Measurements from ENCODE around the gene SPTAN1.

Gene SPTAN1

DNA sequence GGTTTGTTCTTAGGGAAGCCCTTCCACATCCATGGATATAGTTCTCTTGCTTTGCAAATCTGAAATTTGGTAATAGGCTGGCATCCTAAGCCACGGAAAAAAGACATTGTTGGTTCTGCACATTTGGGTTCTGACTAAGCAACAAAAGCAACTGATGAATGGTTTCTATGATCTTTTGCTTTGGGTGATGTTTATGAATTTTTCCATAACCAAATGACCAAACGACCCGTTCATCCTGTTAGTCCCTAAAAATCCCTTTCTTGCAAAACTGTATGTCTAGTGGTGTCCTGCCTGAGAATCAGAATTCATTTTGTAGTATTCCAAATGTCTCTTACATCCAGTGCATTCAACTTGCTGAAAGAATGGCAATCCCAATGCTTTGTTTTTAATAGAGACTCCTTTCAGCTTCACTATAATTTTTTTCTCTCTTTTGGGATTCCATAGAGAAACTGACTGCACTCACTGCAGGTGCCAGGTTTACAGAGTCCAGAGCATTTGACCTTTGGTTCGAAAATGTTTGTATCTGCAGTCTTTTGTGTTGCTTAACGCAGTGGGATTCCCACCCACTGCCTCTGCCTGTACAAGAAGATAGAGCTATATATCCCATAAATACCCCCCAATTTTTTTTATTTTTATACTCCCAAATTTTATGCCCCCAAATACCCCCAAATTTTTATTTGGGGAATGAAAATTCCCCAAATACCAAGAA is 4.7 kb downstream of the SPTAN1 start:
- Histone ChIP-seq H3K4me2 (ENCODE audit: insufficient read depth, low read length, poor library complexity, severe bottlenecking) (no peak overlapping the region), H2BK5ac (ENCODE audit: low read length) (no peak overlapping the region), H4K91ac (ENCODE audit: low read depth, low read length, poor library complexity) (no peak overlapping the region), H3K36me3 (replicated peaks in 1 of 2; ENCODE audit: control insufficient read depth in 2 of 2, insufficient read depth in 2 of 2, low read length in 2 of 2) (peaks cover 0 to 5% of the 10 kb centered on the region in 2 donors), H2BK15ac (ENCODE audit: low read length) (no peak overlapping the region), H3K79me1 (ENCODE audit: low read depth, low read length) (peaks cover 3% of the 10 kb centered on the region), H3K9ac (ENCODE audit: low read depth, low read length, poor library complexity) (no peak overlapping the region), H3K23ac (ENCODE audit: low read depth, low read length, poor library complexity) (no peak overlapping the region), H3K9me3 (replicated peaks in 1 of 2; ENCODE audit: control insufficient read depth in 2 of 2, insufficient read depth in 1 of 2, low read depth in 1 of 2, low read length in 2 of 2) (no peaks in the 10 kb centered on the region), H3K4me3 (ENCODE audit: low read length in 2 of 2) (no peak overlapping the region), H3K27ac (replicated peaks; ENCODE audit: low read length) (no peak overlapping the region), H2BK12ac (ENCODE audit: low read length) (no peak overlapping the region), H3K14ac (ENCODE audit: low read length) (no peak overlapping the region), H3K18ac (ENCODE audit: low read length) (no peak overlapping the region), H3K4ac (ENCODE audit: low read length) (no peak overlapping the region), H4K8ac (ENCODE audit: low read depth, low read length) (no peak overlapping the region), H3K27me3 (ENCODE audit: control insufficient read depth in 3 of 3, insufficient read depth in 3 of 3, low read depth in 1 of 3, low read length in 3 of 3) (no peaks in the 10 kb centered on the region), H3K4me1 (ENCODE audit: control insufficient read depth in 2 of 2, insufficient read depth in 1 of 2, low read depth in 1 of 2, low read length in 2 of 2) (peaks cover 19 to 35% of the 10 kb centered on the region in 2 donors), H2AK5ac (ENCODE audit: low read depth, low read length) (no peak overlapping the region), H2AFZ (ENCODE audit: low read length) (no peak overlapping the region), H2BK120ac (ENCODE audit: low read depth, low read length) (no peak overlapping the region)
- no CpG with 5 or more reads among the region's 5 CpGs for WGBS, 2 donors (ENCODE audit: extremely low coverage in 2 of 2, insufficient read length in 2 of 2, insufficient replicate concordance in 1 of 2)
- DNase-seq (ENCODE audit: low spot score): no peak

DNA sequence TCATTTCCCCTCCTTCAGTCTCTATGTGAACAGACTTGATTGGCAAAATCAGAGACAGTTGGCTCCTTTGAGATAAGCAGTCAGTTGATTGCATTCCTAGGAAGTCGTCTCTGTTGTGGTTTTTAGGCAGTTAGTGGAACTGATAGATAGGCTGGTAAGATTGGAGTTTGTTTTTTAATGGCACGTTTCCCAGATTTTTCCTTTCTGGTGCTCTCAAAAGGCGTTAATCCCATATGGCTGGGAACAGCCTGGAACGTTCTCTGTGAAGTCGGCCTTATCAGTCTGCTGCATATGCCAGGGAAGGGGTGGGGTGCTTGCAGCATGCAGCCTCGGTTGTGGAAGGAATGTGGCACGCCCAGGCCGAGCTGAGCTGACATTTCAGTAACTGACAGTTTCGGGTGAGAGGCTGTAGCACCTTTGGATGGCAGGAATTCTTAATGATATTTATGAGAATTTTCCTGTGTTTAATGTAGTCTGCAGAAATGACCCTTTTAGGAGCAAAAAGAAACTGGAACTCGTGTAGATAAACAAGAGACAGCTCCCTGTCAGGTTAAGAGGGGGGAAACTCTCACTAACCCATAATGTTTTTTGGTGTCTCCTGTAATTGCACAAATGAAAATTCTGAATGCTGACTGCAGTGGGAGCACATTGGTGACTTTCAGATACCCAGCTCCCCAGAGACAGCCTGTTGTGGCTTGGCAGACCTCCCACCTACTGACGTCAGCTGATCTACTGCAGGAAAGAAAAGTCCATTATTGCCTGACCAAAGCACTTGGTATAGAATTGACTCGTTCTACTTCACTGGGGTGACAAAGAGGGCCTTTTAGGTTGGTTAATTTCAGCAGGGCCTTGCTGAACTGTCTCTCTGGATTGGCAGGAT is 6.3 kb downstream of the SPTAN1 start:
- peaks cover 19 to 34% of the 10 kb centered on the region in 2 donors for H3K4me1 ChIP-seq (ENCODE audit: control insufficient read depth in 2 of 2, insufficient read depth in 1 of 2, low read depth in 1 of 2, low read length in 2 of 2)
- H3K4me3 ChIP-seq (ENCODE audit: low read length in 2 of 2): no peak overlapping the region
- H3K4ac ChIP-seq (ENCODE audit: low read length): no peak overlapping the region
- no peak overlapping the region for H4K91ac ChIP-seq (ENCODE audit: low read depth, low read length, poor library complexity)
- no CpG with 5 or more reads among the region's 12 CpGs for WGBS, 2 donors (ENCODE audit: extremely low coverage in 2 of 2, insufficient read length in 2 of 2, insufficient replicate concordance in 1 of 2)
- peak overlapping the region; percentile 41 for H3K27ac ChIP-seq (replicated peaks; ENCODE audit: low read length)
- H2BK12ac ChIP-seq (ENCODE audit: low read length): no peak overlapping the region
- H3K4me2 ChIP-seq (ENCODE audit: insufficient read depth, low read length, poor library complexity, severe bottlenecking): no peak overlapping the region
- peaks cover 3% of the 10 kb centered on the region for H3K79me1 ChIP-seq (ENCODE audit: low read depth, low read length)
- no peak for DNase-seq (ENCODE audit: low spot score)
- H4K8ac ChIP-seq (ENCODE audit: low read depth, low read length): no peak overlapping the region
- H3K18ac ChIP-seq (ENCODE audit: low read length): no peak overlapping the region
- H3K36me3 ChIP-seq (replicated peaks in 1 of 2; ENCODE audit: control insufficient read depth in 2 of 2, insufficient read depth in 2 of 2, low read length in 2 of 2): peaks cover 0 to 9% of the 10 kb centered on the region in 2 donors
- H2AFZ ChIP-seq (ENCODE audit: low read length): no peak overlapping the region
- H3K9me3 ChIP-seq (replicated peaks in 1 of 2; ENCODE audit: control insufficient read depth in 2 of 2, insufficient read depth in 1 of 2, low read depth in 1 of 2, low read length in 2 of 2): no peaks in the 10 kb centered on the region
- H2BK5ac ChIP-seq (ENCODE audit: low read length): no peak overlapping the region
- H3K27me3 ChIP-seq (ENCODE audit: control insufficient read depth in 3 of 3, insufficient read depth in 3 of 3, low read depth in 1 of 3, low read length in 3 of 3): no peaks in the 10 kb centered on the region
- H3K9ac ChIP-seq (ENCODE audit: low read depth, low read length, poor library complexity): no peak overlapping the region
- H2AK5ac ChIP-seq (ENCODE audit: low read depth, low read length): no peak overlapping the region
- H2BK15ac ChIP-seq (ENCODE audit: low read length): no peak overlapping the region
- no peak overlapping the region for H3K14ac ChIP-seq (ENCODE audit: low read length)
- no peak overlapping the region for H3K23ac ChIP-seq (ENCODE audit: low read depth, low read length, poor library complexity)
- H2BK120ac ChIP-seq (ENCODE audit: low read depth, low read length): no peak overlapping the region

DNA sequence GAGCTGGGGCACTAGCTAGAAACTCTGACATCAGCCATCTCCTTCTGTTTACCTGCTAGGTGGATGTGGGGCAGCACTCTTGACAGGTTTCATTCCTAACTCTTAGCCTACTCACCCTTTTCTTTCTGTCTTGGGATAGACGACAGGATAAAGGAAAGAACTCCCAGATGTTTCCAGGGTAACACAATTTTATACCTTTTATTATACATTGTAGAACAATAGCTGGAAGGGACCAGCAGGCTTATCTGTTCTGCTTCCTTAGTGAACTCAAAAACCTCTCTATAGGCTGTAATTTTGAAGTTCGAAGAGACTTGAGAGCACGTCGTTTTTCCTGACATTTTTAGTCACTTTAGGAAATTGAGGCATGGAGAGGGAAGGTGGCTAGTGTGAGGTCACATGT is 13.2 kb downstream of the SPTAN1 start:
- Histone ChIP-seq H3K4me2 (ENCODE audit: insufficient read depth, low read length, poor library complexity, severe bottlenecking) (no peak overlapping the region), H2AFZ (ENCODE audit: low read length) (no peak overlapping the region), H3K9ac (ENCODE audit: low read depth, low read length, poor library complexity) (no peak overlapping the region), H3K27me3 (ENCODE audit: control insufficient read depth in 3 of 3, insufficient read depth in 3 of 3, low read depth in 1 of 3, low read length in 3 of 3) (no peaks in the 10 kb centered on the region), H4K8ac (ENCODE audit: low read depth, low read length) (no peak overlapping the region), H2BK15ac (ENCODE audit: low read length) (no peak overlapping the region), H3K79me1 (ENCODE audit: low read depth, low read length) (peaks cover 2% of the 10 kb centered on the region), H3K18ac (ENCODE audit: low read length) (no peak overlapping the region), H3K23ac (ENCODE audit: low read depth, low read length, poor library complexity) (no peak overlapping the region), H2BK120ac (ENCODE audit: low read depth, low read length) (no peak overlapping the region), H2BK5ac (ENCODE audit: low read length) (no peak overlapping the region), H3K9me3 (replicated peaks in 1 of 2; ENCODE audit: control insufficient read depth in 2 of 2, insufficient read depth in 1 of 2, low read depth in 1 of 2, low read length in 2 of 2) (peaks cover 0 to 2% of the 10 kb centered on the region in 2 donors), H3K27ac (replicated peaks; ENCODE audit: low read length) (no peak overlapping the region), H3K4me3 (ENCODE audit: low read length in 2 of 2) (no peak overlapping the region), H4K91ac (ENCODE audit: low read depth, low read length, poor library complexity) (no peak overlapping the region), H2BK12ac (ENCODE audit: low read length) (no peak overlapping the region), H3K36me3 (replicated peaks in 1 of 2; ENCODE audit: control insufficient read depth in 2 of 2, insufficient read depth in 2 of 2, low read length in 2 of 2) (peaks cover 11 to 54% of the 10 kb centered on the region in 2 donors), H2AK5ac (ENCODE audit: low read depth, low read length) (no peak overlapping the region), H3K4ac (ENCODE audit: low read length) (no peak overlapping the region), H3K14ac (ENCODE audit: low read length) (no peak overlapping the region), H3K4me1 (ENCODE audit: control insufficient read depth in 2 of 2, insufficient read depth in 1 of 2, low read depth in 1 of 2, low read length in 2 of 2) (peaks cover 0 to 2% of the 10 kb centered on the region in 2 donors)
- no CpG with 5 or more reads among the region's 4 CpGs for whole genome bisulfite sequencing, 2 donors (ENCODE audit: extremely low coverage in 2 of 2, insufficient read length in 2 of 2, insufficient replicate concordance in 1 of 2)
- DNase-seq (ENCODE audit: low spot score): no peak

DNA sequence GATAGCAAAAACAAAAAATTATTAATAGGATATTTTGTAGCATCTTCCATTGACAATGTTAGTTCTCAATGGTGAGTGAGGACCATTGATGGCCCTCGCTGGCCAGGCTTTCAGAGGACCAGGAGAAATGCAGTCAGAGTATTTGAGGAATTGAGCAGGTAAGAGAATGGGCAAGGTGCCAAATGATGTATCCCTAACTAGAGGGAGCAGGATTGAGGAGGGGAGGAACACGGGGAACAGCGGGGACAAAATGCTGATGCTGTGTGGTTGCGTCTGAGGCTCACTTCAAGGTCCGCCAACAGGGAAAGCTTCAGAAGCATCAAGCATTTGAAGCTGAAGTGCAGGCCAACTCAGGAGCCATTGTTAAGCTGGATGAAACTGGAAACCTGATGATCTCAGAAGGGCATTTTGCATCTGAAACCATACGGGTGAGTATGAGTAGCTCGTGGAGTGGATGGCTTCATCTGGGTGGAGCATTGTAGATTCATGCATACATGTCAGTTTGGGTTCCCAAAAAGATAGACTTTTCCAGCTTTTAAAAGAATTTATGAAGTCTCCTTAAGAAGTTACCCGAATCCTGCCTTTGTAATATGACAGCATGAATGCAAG is 16.2 kb downstream of the SPTAN1 start:
- Histone ChIP-seq H2BK5ac (ENCODE audit: low read length) (no peak overlapping the region), H2AK5ac (ENCODE audit: low read depth, low read length) (no peak overlapping the region), H3K18ac (ENCODE audit: low read length) (no peak overlapping the region), H3K79me1 (ENCODE audit: low read depth, low read length) (peaks cover 4% of the 10 kb centered on the region), H2AFZ (ENCODE audit: low read length) (no peak overlapping the region), H3K14ac (ENCODE audit: low read length) (no peak overlapping the region), H3K23ac (ENCODE audit: low read depth, low read length, poor library complexity) (no peak overlapping the region), H3K9me3 (replicated peaks in 1 of 2; ENCODE audit: control insufficient read depth in 2 of 2, insufficient read depth in 1 of 2, low read depth in 1 of 2, low read length in 2 of 2) (peaks cover 0 to 2% of the 10 kb centered on the region in 2 donors), H3K27ac (replicated peaks; ENCODE audit: low read length) (no peak overlapping the region), H3K4me2 (ENCODE audit: insufficient read depth, low read length, poor library complexity, severe bottlenecking) (no peak overlapping the region), H4K91ac (ENCODE audit: low read depth, low read length, poor library complexity) (no peak overlapping the region), H3K4me3 (ENCODE audit: low read length in 2 of 2) (peak overlapping the region in 1 of 2 donors; percentile 61), H3K4me1 (ENCODE audit: control insufficient read depth in 2 of 2, insufficient read depth in 1 of 2, low read depth in 1 of 2, low read length in 2 of 2) (peaks cover 0 to 2% of the 10 kb centered on the region in 2 donors), H2BK120ac (ENCODE audit: low read depth, low read length) (no peak overlapping the region), H4K8ac (ENCODE audit: low read depth, low read length) (no peak overlapping the region), H3K36me3 (replicated peaks in 1 of 2; ENCODE audit: control insufficient read depth in 2 of 2, insufficient read depth in 2 of 2, low read length in 2 of 2) (peaks cover 20 to 69% of the 10 kb centered on the region in 2 donors), H3K4ac (ENCODE audit: low read length) (no peak overlapping the region), H2BK12ac (ENCODE audit: low read length) (no peak overlapping the region), H2BK15ac (ENCODE audit: low read length) (no peak overlapping the region), H3K27me3 (ENCODE audit: control insufficient read depth in 3 of 3, insufficient read depth in 3 of 3, low read depth in 1 of 3, low read length in 3 of 3) (no peaks in the 10 kb centered on the region), H3K9ac (ENCODE audit: low read depth, low read length, poor library complexity) (no peak overlapping the region)
- WGBS, 2 donors (ENCODE audit: extremely low coverage in 2 of 2, insufficient read length in 2 of 2, insufficient replicate concordance in 1 of 2): no CpG with 5 or more reads among the region's 8 CpGs
- no peak for DNase-seq (ENCODE audit: low spot score)
